Osteoblast (primary cell): ENCODE data around the gene EFR3B. TPM values are rescaled to one million over a fixed set of nuclear protein-coding genes. Genes with fewer than 3 reads are reported as not detected.

Source experiments
- DNase-seq: peaks from one replicate; pipeline ENCODE4 v3.0.0; 2011; ENCODE audit warnings: low spot score, mixed read lengths; ENCODE audit not compliant: insufficient read length; ENCODE audit errors: missing footprints
- H2AFZ ChIP-seq: 2 replicates; pipeline ENCODE4 v1.6.0; 2011; ENCODE audit warnings: mild to moderate bottlenecking, low read length
- H3K27ac ChIP-seq: 2 replicates; pipeline ENCODE4 v1.5.1; 2011; ENCODE audit warnings: mild to moderate bottlenecking, low read depth, low read length, moderate library complexity
- H3K27me3 ChIP-seq: 2 replicates; pipeline ENCODE4 v1.6.0; 2012; ENCODE audit warnings: mild to moderate bottlenecking, control low read depth, inconsistent platforms, low read length, moderate library complexity; ENCODE audit not compliant: insufficient read depth
- H3K36me3 ChIP-seq: 2 replicates; pipeline ENCODE4 v1.5.1; 2011; ENCODE audit warnings: mild to moderate bottlenecking, low read length, control low read depth, moderate library complexity; ENCODE audit not compliant: insufficient read depth
- H3K4me1 ChIP-seq: 2 replicates; pipeline ENCODE4 v1.5.1; 2011; ENCODE audit warnings: mild to moderate bottlenecking, low read length, control low read depth, moderate library complexity; ENCODE audit not compliant: insufficient read depth
- H3K4me2 ChIP-seq: 2 replicates; pipeline ENCODE4 v1.6.0; 2011; ENCODE audit warnings: mild to moderate bottlenecking, low read length; ENCODE audit not compliant: insufficient read depth
- H3K4me3 ChIP-seq: fragments of 200-600 bp; sonication (generic); 3 replicates; pipeline ENCODE4 v1.5.1; 2012; ENCODE audit warnings: mild to moderate bottlenecking, low read length, inconsistent platforms; ENCODE audit not compliant: insufficient read depth
- H3K79me2 ChIP-seq: 2 replicates; pipeline ENCODE4 v1.6.0; 2012; ENCODE audit warnings: mild to moderate bottlenecking, low read length, control low read depth, inconsistent platforms; ENCODE audit not compliant: insufficient read depth
- H3K9me3 ChIP-seq: 2 replicates; pipeline ENCODE4 v1.5.1; 2011; ENCODE audit warnings: low read depth, low read length, control low read depth
- H4K20me1 ChIP-seq: 2 replicates; pipeline ENCODE4 v1.6.0; 2012; ENCODE audit warnings: mild to moderate bottlenecking, low read length, control low read depth; ENCODE audit not compliant: insufficient read depth
- CTCF ChIP-seq: IDR thresholded peaks from 2 replicates; pipeline ENCODE4 v1.5.1; 2011; ENCODE audit warnings: mild to moderate bottlenecking, low read depth, low read length, moderate library complexity; ENCODE audit errors: extremely low read depth
- total RNA-seq: library from RNA; depleted of rRNA; stranded (reverse); fragments of >200 nt; gene quantifications from 2 replicates; pipeline ENCODE4 v1.2.3, GENCODE V29; 2012

Gene EFR3B
- total RNA-seq, 1 donor, result 0.72 TPM

- Histone ChIP-seq H4K20me1 (no peaks in the 10 kb centered on the region), H2AFZ (no peak overlapping the region), H3K4me1 (no peaks in the 10 kb centered on the region), H3K36me3 (no peaks in the 10 kb centered on the region), H3K79me2 (no peaks in the 10 kb centered on the region), H3K9me3 (no peaks in the 10 kb centered on the region), H3K4me3 (no peak overlapping the region), H3K27me3 (peaks cover 17% of the 10 kb centered on the region), H3K27ac (no peak overlapping the region), H3K4me2 (no peak overlapping the region)
- no peak for DNase-seq
- TF ChIP-seq CTCF, result no peak
These were observed 20.0 kb upstream of the EFR3B start for GRCh38 chr2:25021791-25022362.

- TF ChIP-seq CTCF, result no peak
- H3K79me2 ChIP-seq, result no peaks in the 10 kb centered on the region
- no peaks in the 10 kb centered on the region for H3K4me1 ChIP-seq
- no peaks in the 10 kb centered on the region for H3K9me3 ChIP-seq
- H4K20me1 ChIP-seq, result no peaks in the 10 kb centered on the region
- no peak overlapping the region for H3K4me2 ChIP-seq
- no peak overlapping the region for H2AFZ ChIP-seq
- DNase-seq, result no peak
- H3K4me3 ChIP-seq, result no peak overlapping the region
- peaks cover 17% of the 10 kb centered on the region for H3K27me3 ChIP-seq
- no peak overlapping the region for H3K27ac ChIP-seq
- H3K36me3 ChIP-seq, result no peaks in the 10 kb centered on the region
These were observed 18.5 kb upstream of the EFR3B start for GRCh38 chr2:25023333-25023732.

GRCh38 chr2:25025229-25026007 is 16.5 kb upstream of the EFR3B start:
- Histone ChIP-seq H3K4me1 (no peaks in the 10 kb centered on the region), H3K36me3 (no peaks in the 10 kb centered on the region), H3K9me3 (no peaks in the 10 kb centered on the region), H2AFZ (no peak overlapping the region), H3K27me3 (peaks cover 17% of the 10 kb centered on the region), H3K4me2 (no peak overlapping the region), H3K79me2 (no peaks in the 10 kb centered on the region), H3K4me3 (no peak overlapping the region), H3K27ac (no peak overlapping the region), H4K20me1 (no peaks in the 10 kb centered on the region)
- TF ChIP-seq CTCF, result no peak
- no peak for DNase-seq

GRCh38 chr2:25026008-25026530 is 15.8 kb upstream of the EFR3B start:
- H3K4me1 ChIP-seq, result no peaks in the 10 kb centered on the region
- no peaks in the 10 kb centered on the region for H3K79me2 ChIP-seq
- H3K4me3 ChIP-seq, result no peak overlapping the region
- no peak overlapping the region for H3K27ac ChIP-seq
- H3K27me3 ChIP-seq, result peaks cover 17% of the 10 kb centered on the region
- H3K4me2 ChIP-seq, result no peak overlapping the region
- H4K20me1 ChIP-seq, result no peaks in the 10 kb centered on the region
- DNase-seq, result no peak
- no peak for TF ChIP-seq CTCF
- no peak overlapping the region for H2AFZ ChIP-seq
- no peaks in the 10 kb centered on the region for H3K9me3 ChIP-seq
- no peaks in the 10 kb centered on the region for H3K36me3 ChIP-seq
